IMR-90 (cell line): Measurements from ENCODE around the gene SRGAP2C. TPM values are rescaled to one million over a fixed set of nuclear protein-coding genes. Genes with fewer than 3 reads are reported as not detected.
A peak's percentile ranks its signal among the peaks of the same experiment; 100 is the strongest.
"Not testable (repeated sequence)": the region's sequence is repeated elsewhere in the genome, so short reads cannot be mapped to it uniquely, and the experiment has no call there.

ENCODE experiments used
- ATAC-seq: fragments of 200-7000 bp; cut with Tn5 transposase; 2 replicates; pipeline ENCODE4 v1.9.1; 2020; ENCODE audit warnings: low read depth, mild to moderate bottlenecking, moderate library complexity
- BruUV-seq: library from RNA; stranded (reverse); fragments of 400-500 nt; replicated peaks from 2 replicates; lab custom pipeline; 2021; lab: Mats Ljungman, UMichigan
- CTCF ChIA-PET: fragments of 300-600 bp; formaldehyde crosslinking; extraction: SDS; loops from one replicate; lab custom pipeline; 2021; ENCODE audit warnings: antibody characterized with exemption; lab: Yijun Ruan, JAX
- POLR2A ChIA-PET: fragments of 300-600 bp; sonication (Branson Sonifier 250); formaldehyde crosslinking; loops from one replicate; lab custom pipeline; 2022; ENCODE audit warnings: antibody characterized with exemption; ENCODE audit not compliant: unreplicated experiment; lab: Charles Lee
- DNase-seq: peaks from one replicate; pipeline ENCODE4 v3.0.0; 2013
- H2AFZ ChIP-seq: replicated peaks from 2 replicates; pipeline ENCODE3; 2013; ENCODE audit warnings: low read length, mild to moderate bottlenecking; ENCODE audit not compliant: poor library complexity
- H2AK5ac ChIP-seq: 2 replicates; pipeline ENCODE4 v1.6.1; 2013; ENCODE audit warnings: low read depth, low read length, inconsistent platforms
- H2AK9ac ChIP-seq: replicated peaks from 2 replicates; pipeline ENCODE3; 2013; ENCODE audit warnings: mild to moderate bottlenecking, low read depth, low read length, moderate library complexity; ENCODE audit not compliant: poor library complexity
- H2BK120ac ChIP-seq: 2 replicates; pipeline ENCODE4 v1.6.1; 2013; ENCODE audit warnings: low read depth, low read length, inconsistent platforms
- H2BK15ac ChIP-seq: 3 replicates; pipeline ENCODE4 v1.6.1; 2013; ENCODE audit warnings: low read depth, low read length, inconsistent platforms
- H2BK20ac ChIP-seq: 2 replicates; pipeline ENCODE4 v1.6.1; 2013; ENCODE audit warnings: low read depth, mild to moderate bottlenecking, inconsistent platforms, low read length, moderate library complexity
- H2BK5ac ChIP-seq: 2 replicates; pipeline ENCODE4 v1.6.1; 2013; ENCODE audit warnings: mild to moderate bottlenecking, low read depth, low read length, inconsistent platforms; ENCODE audit not compliant: poor library complexity, severe bottlenecking
- H3K14ac ChIP-seq: replicated peaks from 2 replicates; pipeline ENCODE4 v1.6.1; 2013; ENCODE audit warnings: low read depth, low read length, inconsistent platforms
- H3K18ac ChIP-seq: 2 replicates; pipeline ENCODE4 v1.6.1; 2013; ENCODE audit warnings: low read depth, low read length, control low read depth
- H3K23ac ChIP-seq: 2 replicates; pipeline ENCODE4 v1.6.1; 2013; ENCODE audit warnings: low read depth, low read length, inconsistent platforms
- H3K27ac ChIP-seq: 2 replicates; pipeline ENCODE4 v1.5.1; 2013; ENCODE audit warnings: mild to moderate bottlenecking, control low read depth, low read length; ENCODE audit not compliant: insufficient read depth
- H3K27me3 ChIP-seq: 2 replicates; pipeline ENCODE4 v1.6.1; 2013; ENCODE audit warnings: low read length; ENCODE audit not compliant: control insufficient read depth, insufficient read depth
- H3K36me3 ChIP-seq: 2 replicates; pipeline ENCODE4 v1.6.1; 2013; ENCODE audit warnings: low read length, mixed read lengths; ENCODE audit not compliant: control insufficient read depth, insufficient read depth
- H3K4ac ChIP-seq: 2 replicates; pipeline ENCODE4 v1.6.1; 2013; ENCODE audit warnings: low read depth, low read length, inconsistent platforms
- H3K4me1 ChIP-seq: 2 replicates; pipeline ENCODE4 v1.6.1; 2013; ENCODE audit warnings: low read length, mixed read lengths; ENCODE audit not compliant: control insufficient read depth, insufficient read depth
- H3K4me2 ChIP-seq: 2 replicates; pipeline ENCODE4 v1.6.1; 2013; ENCODE audit warnings: low read depth, mild to moderate bottlenecking, control low read depth, low read length, moderate library complexity
- H3K4me3 ChIP-seq: 2 replicates; pipeline ENCODE4 v1.5.1; 2013; ENCODE audit warnings: low read depth, mild to moderate bottlenecking, control low read depth, low read length, moderate library complexity; ENCODE audit not compliant: insufficient read depth
- H3K56ac ChIP-seq: 2 replicates; pipeline ENCODE4 v1.6.1; 2013; ENCODE audit warnings: low read length, inconsistent platforms; ENCODE audit not compliant: insufficient read depth; ENCODE audit errors: extremely low read depth
- H3K79me1 ChIP-seq, 2 experiments: 2 replicates each; pipeline ENCODE4 v1.6.1; 2013; ENCODE audit warnings: low read length in 2 of 2, inconsistent platforms in 1 of 2, low read depth in 1 of 2
- H3K9ac ChIP-seq: 2 replicates; pipeline ENCODE4 v1.6.1; 2013; ENCODE audit warnings: low read depth, low read length, control low read depth
- H3K9me1 ChIP-seq: 2 replicates; pipeline ENCODE4 v1.6.1; 2013; ENCODE audit warnings: low read length, inconsistent platforms; ENCODE audit not compliant: insufficient read depth
- H3K9me3 ChIP-seq: 2 replicates; pipeline ENCODE4 v1.6.1; 2013; ENCODE audit warnings: low read length; ENCODE audit not compliant: control insufficient read depth, insufficient read depth
- H4K20me1 ChIP-seq: 2 replicates; pipeline ENCODE4 v1.6.1; 2013; ENCODE audit warnings: low read length, inconsistent platforms; ENCODE audit not compliant: insufficient read depth
- H4K5ac ChIP-seq: 2 replicates; pipeline ENCODE4 v1.6.1; 2013; ENCODE audit warnings: mild to moderate bottlenecking, low read depth, low read length, control low read depth
- H4K8ac ChIP-seq, 2 experiments: 2 replicates each; pipeline ENCODE4 v1.6.1; 2013; ENCODE audit warnings: low read depth in 2 of 2, low read length in 2 of 2, control low read depth in 1 of 2, inconsistent platforms in 1 of 2
- H4K91ac ChIP-seq: 2 replicates; pipeline ENCODE4 v1.6.1; 2013; ENCODE audit warnings: low read depth, low read length, inconsistent platforms; ENCODE audit not compliant: insufficient read depth
- WGBS, 2 experiments: methylation state at CpG; one replicate each; pipeline versions ENCODE4 v1.1.5 to v1.1.7; 2013; ENCODE audit warnings: missing lambda C conversion rate in 2 of 2; ENCODE audit not compliant: insufficient read length in 1 of 2; ENCODE audit errors: extremely low coverage in 2 of 2; 5-methylcytosine and 5-hydroxymethylcytosine counted together
- dilution Hi-C: fragments of 300-500 bp; cut with HindIII; formaldehyde crosslinking; loops from one replicate; pipeline ENCODE4 v1.14.3; 2018; ENCODE audit warnings: low sequenced_read_pairs; ENCODE audit not compliant: unreplicated experiment
- in situ Hi-C: fragments of 300-500 bp; cut with MboI; formaldehyde crosslinking; loops from 3 replicates; pipeline ENCODE4 v1.14.3; 2019; ENCODE audit warnings: low sequenced_read_pairs, inconsistent platforms, mixed read lengths
- intact Hi-C: fragments of 100-400 bp; cut with micrococcal nuclease; formaldehyde crosslinking; loops from 2 replicates; pipeline ENCODE4 v1.10.0; 2022
- polyA plus RNA-seq, 3 experiments: library from polyadenylated mRNA; depleted of rRNA; stranded (reverse); fragments of >200 nt; gene quantifications; 2 replicates each; pipeline ENCODE4 v1.2.3, GENCODE V29; 2012; ENCODE audit warnings: low replicate concordance in 1 of 3
- total RNA-seq: library from RNA; depleted of rRNA; stranded (reverse); fragments of >200 nt; gene quantifications from 2 replicates; pipeline ENCODE4 v1.2.3, GENCODE V29; 2012

SRGAP2C gene
- total and polyA plus RNA-seq, 2 of the 4 experiments (the other 2 are of a cell fraction): 5.6 to 12.7 TPM

- H3K9me3 ChIP-seq, H2AFZ ChIP-seq, H3K23ac ChIP-seq, H3K4me3 ChIP-seq, H3K14ac ChIP-seq, H3K9ac ChIP-seq, H2BK20ac ChIP-seq, H4K5ac ChIP-seq, H2BK15ac ChIP-seq, H3K4ac ChIP-seq, DNase-seq, H3K4me1 ChIP-seq, POLR2A ChIA-PET, H2BK5ac ChIP-seq, H2BK120ac ChIP-seq, CTCF ChIA-PET, H3K18ac ChIP-seq, H2AK9ac ChIP-seq, H4K20me1 ChIP-seq, H2AK5ac ChIP-seq, H4K8ac ChIP-seq, dilution Hi-C loops, H3K27me3 ChIP-seq, in situ Hi-C loops, H3K79me1 ChIP-seq, H3K56ac ChIP-seq, intact Hi-C loops, H3K36me3 ChIP-seq, H3K4me2 ChIP-seq, H4K91ac ChIP-seq, H3K9me1 ChIP-seq, H3K27ac ChIP-seq, BruUV-seq: not testable (repeated sequence)
- ATAC-seq: peak; percentile 92
- no CpG with 5 or more reads among the region's 9 CpGs for WGBS, 2 experiments
These were observed 36.1 kb upstream of the SRGAP2C start for GRCh38 chr1:121148489-121149190.

- H4K20me1 ChIP-seq, in situ Hi-C loops, H3K9me3 ChIP-seq, H3K9me1 ChIP-seq, DNase-seq, H2BK20ac ChIP-seq, H3K36me3 ChIP-seq, H3K56ac ChIP-seq, H3K18ac ChIP-seq, H4K5ac ChIP-seq, H3K4me3 ChIP-seq, H3K27ac ChIP-seq, H2AFZ ChIP-seq, H2AK5ac ChIP-seq, H3K4me2 ChIP-seq, CTCF ChIA-PET, intact Hi-C loops, H3K9ac ChIP-seq, H2BK15ac ChIP-seq, H4K91ac ChIP-seq, POLR2A ChIA-PET, H4K8ac ChIP-seq, H3K4ac ChIP-seq, H3K14ac ChIP-seq, H2AK9ac ChIP-seq, dilution Hi-C loops, H3K23ac ChIP-seq, H3K79me1 ChIP-seq, H2BK5ac ChIP-seq, H3K4me1 ChIP-seq, H2BK120ac ChIP-seq, H3K27me3 ChIP-seq, BruUV-seq: not testable (repeated sequence)
- peak; percentile 38; the same call in 1 of the 2 replicates for ATAC-seq
- WGBS, 2 experiments: no CpG with 5 or more reads among the region's 1 CpG
These were observed 33.5 kb upstream of the SRGAP2C start for GRCh38 chr1:121151294-121151693.
